Fibroblast of skin of back (primary cell): ENCODE results near the gene SYNPR. TPM values are rescaled to one million over a fixed set of nuclear protein-coding genes. Genes with fewer than 3 reads are reported as not detected.
"Not testable (repeated sequence)": the region's sequence is repeated elsewhere in the genome, so short reads cannot be mapped to it uniquely, and the experiment has no call there.

Source experiments
- DNase-seq: peaks from one replicate; pipeline ENCODE4 v3.0.0-alpha.2; 2013
- polyA plus RNA-seq, 2 experiments: library from polyadenylated mRNA; unstranded; fragments of 120-200 nt; gene quantifications; one replicate each; pipeline ENCODE4 v1.2.1, GENCODE V29; 2013; ENCODE audit not compliant: insufficient read length in 2 of 2

Gene SYNPR
- not detected for polyA plus RNA-seq (2013, experiment 1 of 2; ENCODE audit: insufficient read length)
- polyA plus RNA-seq (2013, experiment 2 of 2; ENCODE audit: insufficient read length) = not detected

- DNase-seq = no peak
Observed at GRCh38 chr3:63278171-63279004, at the start of gene SYNPR. Gene SYNPR (plus strand): TSS chr3:63278308.

GRCh38 chr3:63228677-63229076 lies 49.4 kb upstream of the SYNPR start:
- DNase-seq = peak; percentile 43

GRCh38 chr3:63230146-63230545 lies 48.0 kb upstream of the SYNPR start:
- no peak for DNase-seq

GRCh38 chr3:63231643-63232042 lies 46.5 kb upstream of the SYNPR start:
- no peak for DNase-seq

- DNase-seq = peak; percentile 8
Observed at GRCh38 chr3:63232764-63233396, 45.2 kb upstream of the SYNPR start.

GRCh38 chr3:63240381-63240902 lies 37.7 kb upstream of the SYNPR start:
- no peak for DNase-seq

- DNase-seq = no peak
Observed at GRCh38 chr3:63242124-63242523, 36.0 kb upstream of the SYNPR start.

- no peak for DNase-seq
Observed at GRCh38 chr3:63244486-63244885, 33.6 kb upstream of the SYNPR start.

- no peak for DNase-seq
Observed at GRCh38 chr3:63245726-63246241, 32.3 kb upstream of the SYNPR start.

GRCh38 chr3:63248015-63248414 lies 30.1 kb upstream of the SYNPR start:
- DNase-seq = no peak

GRCh38 chr3:63251499-63251898 lies 26.6 kb upstream of the SYNPR start:
- no peak for DNase-seq

- DNase-seq = not testable (repeated sequence)
Observed at GRCh38 chr3:63255819-63256218, 22.3 kb upstream of the SYNPR start.

- no peak for DNase-seq
Observed at GRCh38 chr3:63264716-63265115, 13.4 kb upstream of the SYNPR start.

GRCh38 chr3:63274359-63274758 lies 3.7 kb upstream of the SYNPR start:
- DNase-seq = no peak

- DNase-seq = no peak
Observed at GRCh38 chr3:63279005-63279841, 1.1 kb downstream of the SYNPR start.

- no peak for DNase-seq
Observed at GRCh38 chr3:63287610-63288009, 9.5 kb downstream of the SYNPR start.

GRCh38 chr3:63290686-63291085 lies 12.6 kb downstream of the SYNPR start:
- no peak for DNase-seq

GRCh38 chr3:63294332-63294731 lies 16.2 kb downstream of the SYNPR start:
- DNase-seq = no peak

GRCh38 chr3:63295356-63295755 lies 17.2 kb downstream of the SYNPR start:
- DNase-seq = no peak

GRCh38 chr3:63295806-63296205 lies 17.7 kb downstream of the SYNPR start:
- no peak for DNase-seq

GRCh38 chr3:63296249-63296648 lies 18.1 kb downstream of the SYNPR start:
- no peak for DNase-seq

- DNase-seq = no peak
Observed at GRCh38 chr3:63303238-63303637, 25.1 kb downstream of the SYNPR start.

- peak; percentile 48 for DNase-seq
Observed at GRCh38 chr3:63304421-63304820, 26.3 kb downstream of the SYNPR start.
